GM10847 (cell line): Measurements from ENCODE around the gene TNRC6C.

Experiments
- POLR2A ChIP-seq: IDR thresholded peaks from 2 replicates; pipeline ENCODE4 v1.6.1; 2011; ENCODE audit not compliant: insufficient read length; ENCODE audit errors: extremely low read depth

Gene TNRC6C

GRCh38 chr17:77925831-77926543, 32.5 kb upstream of the TNRC6C start:
- no peak for TF ChIP-seq POLR2A

GRCh38 chr17:77926981-77927380, 31.5 kb upstream of the TNRC6C start:
- no peak for TF ChIP-seq POLR2A

GRCh38 chr17:77927777-77928518, 30.6 kb upstream of the TNRC6C start:
- TF ChIP-seq POLR2A, result no peak

GRCh38 chr17:77928519-77929179, 29.9 kb upstream of the TNRC6C start:
- TF ChIP-seq POLR2A, result no peak

- no peak for TF ChIP-seq POLR2A
Measured at GRCh38 chr17:77929180-77929564, 29.3 kb upstream of the TNRC6C start.

- no peak for TF ChIP-seq POLR2A
Measured at GRCh38 chr17:77929871-77930436, 28.5 kb upstream of the TNRC6C start.

GRCh38 chr17:77930780-77931768, 27.4 kb upstream of the TNRC6C start:
- no peak for TF ChIP-seq POLR2A

- TF ChIP-seq POLR2A, result no peak
Measured at GRCh38 chr17:77933777-77934398, 24.6 kb upstream of the TNRC6C start.

GRCh38 chr17:77935121-77935571, 23.4 kb upstream of the TNRC6C start:
- TF ChIP-seq POLR2A, result no peak

- no peak for TF ChIP-seq POLR2A
Measured at GRCh38 chr17:77936881-77937280, 21.6 kb upstream of the TNRC6C start.

- TF ChIP-seq POLR2A, result no peak
Measured at GRCh38 chr17:77941004-77941403, 17.5 kb upstream of the TNRC6C start.

- TF ChIP-seq POLR2A, result no peak
Measured at GRCh38 chr17:77942112-77942988, 16.2 kb upstream of the TNRC6C start.

GRCh38 chr17:77943971-77944370, 14.5 kb upstream of the TNRC6C start:
- no peak for TF ChIP-seq POLR2A
